ENCODE results near the gene PNMA8C.

DNA sequence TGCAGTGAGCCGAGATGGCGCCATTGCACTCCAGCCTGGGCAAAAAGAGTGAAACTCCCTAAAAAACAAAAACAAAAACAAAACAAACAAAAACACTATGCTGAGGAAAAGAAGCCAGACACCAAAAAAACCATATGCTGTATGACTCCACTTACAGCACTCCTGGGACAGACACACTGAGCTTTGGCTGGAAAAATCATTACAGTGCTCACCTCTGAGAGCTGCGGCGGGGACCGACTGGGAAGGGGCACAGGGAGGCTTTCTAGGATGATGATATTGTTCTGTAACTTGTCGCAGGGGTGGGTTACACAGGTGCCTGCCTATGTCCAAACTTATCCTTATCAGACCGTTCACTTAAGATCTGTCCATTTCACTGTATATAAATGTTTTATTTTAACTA, 34.8 kb upstream of the PNMA8C start:
- TF ChIP-seq GATA2 (IDR thresholded peaks at IDR 0.05; ENCODE audit: low read depth, low read length) (no peak), GATA3 (IDR thresholded peaks at IDR 0.05; ENCODE audit: low read depth, low read length) (no peak)
